Upper lobe of right lung (tissue), 1 donor: ENCODE measurements around the gene GEMIN5. TPM values are rescaled to one million over a fixed set of nuclear protein-coding genes. Genes with fewer than 3 reads are reported as not detected.
A peak's percentile ranks its signal among the peaks of the same experiment; 100 is the strongest.
"Not testable (repeated sequence)": the region's sequence is repeated elsewhere in the genome, so short reads cannot be mapped to it uniquely, and the experiment has no call there.

ENCODE experiments used
- ATAC-seq: fragments of 200-7000 bp; cut with Tn5 transposase; one replicate; pipeline ENCODE4 v1.9.1; 2020; ENCODE audit warnings: mild to moderate bottlenecking, moderate library complexity
- DNase-seq: peaks from one replicate; pipeline ENCODE4 v3.0.0-alpha.2; 2020
- H3K27ac ChIP-seq: fragments of 200-600 bp; one replicate; pipeline ENCODE4 v1.8.0; 2022
- H3K27me3 ChIP-seq: fragments of 200-600 bp; one replicate; pipeline ENCODE4 v1.8.0; 2022; ENCODE audit warnings: mild to moderate bottlenecking
- H3K36me3 ChIP-seq: fragments of 200-600 bp; one replicate; pipeline ENCODE4 v1.8.0; 2022
- H3K4me1 ChIP-seq: fragments of 200-600 bp; one replicate; pipeline ENCODE4 v1.8.0; 2022
- H3K4me3 ChIP-seq: fragments of 200-600 bp; one replicate; pipeline ENCODE4 v1.8.0; 2022; ENCODE audit warnings: mild to moderate bottlenecking
- H3K9me3 ChIP-seq: fragments of 200-600 bp; one replicate; pipeline ENCODE4 v1.8.0; 2022
- CTCF ChIP-seq: fragments of 200-600 bp; IDR thresholded peaks from one replicate; pipeline ENCODE4 v1.8.0; 2022; ENCODE audit warnings: antibody characterized with exemption
- intact Hi-C: fragments of 100-400 bp; cut with DNase I; formaldehyde crosslinking; loops from one replicate; pipeline ENCODE4 v1.11.0; 2022
- long read RNA-seq: library from polyadenylated mRNA; unstranded; transcript quantifications from one replicate; pipeline ENCODE4 v2.0.0, GENCODE V29; 2021
- total RNA-seq: library from RNA; stranded (reverse); fragmentation: NEBNext Ultra II Directional; extraction: Animal tissue kit (Norgen Biotek cat#: 25700); gene quantifications from one replicate; pipeline ENCODE4 v1.2.1, GENCODE V29; 2021
- donor health status: DM: no; HTN: yes; CAD: no; lungs with severe emphysema.

Gene GEMIN5, protein sequence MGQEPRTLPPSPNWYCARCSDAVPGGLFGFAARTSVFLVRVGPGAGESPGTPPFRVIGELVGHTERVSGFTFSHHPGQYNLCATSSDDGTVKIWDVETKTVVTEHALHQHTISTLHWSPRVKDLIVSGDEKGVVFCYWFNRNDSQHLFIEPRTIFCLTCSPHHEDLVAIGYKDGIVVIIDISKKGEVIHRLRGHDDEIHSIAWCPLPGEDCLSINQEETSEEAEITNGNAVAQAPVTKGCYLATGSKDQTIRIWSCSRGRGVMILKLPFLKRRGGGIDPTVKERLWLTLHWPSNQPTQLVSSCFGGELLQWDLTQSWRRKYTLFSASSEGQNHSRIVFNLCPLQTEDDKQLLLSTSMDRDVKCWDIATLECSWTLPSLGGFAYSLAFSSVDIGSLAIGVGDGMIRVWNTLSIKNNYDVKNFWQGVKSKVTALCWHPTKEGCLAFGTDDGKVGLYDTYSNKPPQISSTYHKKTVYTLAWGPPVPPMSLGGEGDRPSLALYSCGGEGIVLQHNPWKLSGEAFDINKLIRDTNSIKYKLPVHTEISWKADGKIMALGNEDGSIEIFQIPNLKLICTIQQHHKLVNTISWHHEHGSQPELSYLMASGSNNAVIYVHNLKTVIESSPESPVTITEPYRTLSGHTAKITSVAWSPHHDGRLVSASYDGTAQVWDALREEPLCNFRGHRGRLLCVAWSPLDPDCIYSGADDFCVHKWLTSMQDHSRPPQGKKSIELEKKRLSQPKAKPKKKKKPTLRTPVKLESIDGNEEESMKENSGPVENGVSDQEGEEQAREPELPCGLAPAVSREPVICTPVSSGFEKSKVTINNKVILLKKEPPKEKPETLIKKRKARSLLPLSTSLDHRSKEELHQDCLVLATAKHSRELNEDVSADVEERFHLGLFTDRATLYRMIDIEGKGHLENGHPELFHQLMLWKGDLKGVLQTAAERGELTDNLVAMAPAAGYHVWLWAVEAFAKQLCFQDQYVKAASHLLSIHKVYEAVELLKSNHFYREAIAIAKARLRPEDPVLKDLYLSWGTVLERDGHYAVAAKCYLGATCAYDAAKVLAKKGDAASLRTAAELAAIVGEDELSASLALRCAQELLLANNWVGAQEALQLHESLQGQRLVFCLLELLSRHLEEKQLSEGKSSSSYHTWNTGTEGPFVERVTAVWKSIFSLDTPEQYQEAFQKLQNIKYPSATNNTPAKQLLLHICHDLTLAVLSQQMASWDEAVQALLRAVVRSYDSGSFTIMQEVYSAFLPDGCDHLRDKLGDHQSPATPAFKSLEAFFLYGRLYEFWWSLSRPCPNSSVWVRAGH (N-terminal part only)
- total RNA-seq = 13.9 TPM
- long read RNA-seq, full-length matches to known transcripts = 4 of 14 reads
- long read RNA-seq, partial matches to known transcripts = 7 of 14 reads
- long read RNA-seq, other reads (novel, unspliced or antisense) = 3 of 14 reads

DNA sequence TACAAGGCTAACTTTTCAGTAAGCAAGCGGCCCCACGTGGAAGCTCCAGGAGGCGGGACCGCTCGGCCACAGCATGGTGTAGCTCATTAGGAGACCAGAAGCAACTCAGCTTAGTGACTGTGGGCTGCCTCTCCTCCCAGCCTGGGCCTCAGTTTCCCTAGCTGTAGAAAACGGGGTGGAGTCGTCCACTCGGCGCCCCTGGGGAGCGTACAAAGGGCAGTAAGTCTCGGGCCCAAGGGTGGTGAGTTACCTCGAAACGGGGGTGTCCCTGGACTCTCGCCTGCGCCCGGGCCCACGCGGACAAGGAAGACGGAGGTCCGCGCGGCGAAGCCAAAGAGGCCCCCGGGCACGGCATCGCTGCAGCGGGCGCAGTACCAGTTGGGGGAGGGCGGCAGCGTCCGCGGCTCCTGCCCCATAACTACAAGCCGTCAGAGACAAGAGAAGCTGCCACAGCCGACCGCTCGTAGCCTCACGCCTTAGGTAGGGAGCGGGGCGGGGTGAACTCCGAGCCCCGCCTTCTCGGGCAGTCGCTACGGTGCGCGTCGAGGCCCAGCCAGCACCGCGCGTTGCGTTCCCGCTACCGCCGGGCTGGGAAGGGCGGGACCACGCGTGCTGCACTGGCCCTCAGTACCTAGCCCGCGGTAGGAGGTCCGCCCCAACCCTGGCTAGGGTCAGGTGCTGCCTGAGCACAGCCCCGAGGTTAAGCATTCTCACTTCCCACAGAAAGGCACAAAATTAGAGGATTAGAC lies at the start of gene GEMIN5:
Gene GEMIN5 (minus strand): TSS at position 494 of the 749 bp plus-strand sequence. CDS start 78 bp downstream, at position 416.
- no peaks in the 10 kb centered on the region for H3K27me3 ChIP-seq
- DNase-seq (peak; percentile 94), ATAC-seq (peak; percentile 98)
- H3K36me3 ChIP-seq = peaks cover 8% of the 10 kb centered on the region
- intact Hi-C loops = no loop called here
- no peaks in the 10 kb centered on the region for H3K9me3 ChIP-seq
- H3K4me1 ChIP-seq = peaks cover 32% of the 10 kb centered on the region
- no peak for TF ChIP-seq CTCF
- peak within 1 kb of the TSS; percentile 69 for H3K4me3 ChIP-seq
- H3K27ac ChIP-seq = peak within 1 kb of the TSS; percentile 59

DNA sequence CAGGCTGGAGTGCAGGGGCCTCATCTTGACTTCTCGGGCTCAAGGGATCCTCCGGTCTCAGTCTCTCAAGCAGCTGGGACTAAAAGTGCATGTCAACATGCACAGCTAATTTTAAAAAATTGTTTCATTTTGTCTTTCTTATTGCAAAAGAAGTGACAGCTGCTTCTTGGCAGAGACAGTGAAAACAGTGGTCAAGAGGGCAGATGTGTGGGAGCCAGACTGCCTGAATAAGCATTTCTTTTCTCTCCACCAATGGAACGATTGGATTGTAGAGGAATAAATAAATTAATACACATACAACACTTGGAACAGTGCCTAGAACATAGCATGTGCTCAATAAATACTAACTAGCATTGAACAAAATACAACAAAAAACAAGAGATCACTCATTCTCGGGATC lies 48.1 kb upstream of the GEMIN5 start:
- DNase-seq (no peak), ATAC-seq (no peak)

DNA sequence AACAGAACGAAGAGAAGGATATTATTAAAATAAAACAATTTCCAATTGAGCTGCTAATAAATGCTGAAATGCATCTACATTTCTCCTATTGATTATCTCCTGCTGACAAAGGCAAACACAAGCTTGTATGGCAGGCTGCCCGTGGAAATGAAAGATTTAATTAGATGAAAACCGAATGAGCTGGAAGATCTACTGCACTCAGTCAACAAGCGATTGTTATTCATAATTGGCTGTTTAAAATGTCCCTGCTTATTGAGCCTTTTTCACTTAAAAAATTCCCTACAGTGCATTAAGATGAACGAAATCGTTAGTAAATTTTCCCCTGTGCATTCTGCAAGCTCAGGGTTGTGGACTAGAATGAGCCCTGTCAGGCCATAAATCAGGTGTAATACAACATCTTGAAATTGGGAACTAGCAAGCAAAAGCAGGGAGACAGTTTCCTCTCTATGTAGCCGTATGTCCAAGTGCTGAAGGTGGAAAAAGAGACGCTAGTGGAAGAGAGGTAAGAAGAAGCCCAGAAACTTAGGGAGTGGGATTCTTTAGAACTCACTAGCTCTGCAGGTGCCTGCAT lies 47.0 kb upstream of the GEMIN5 start:
- H3K9me3 ChIP-seq = no peaks in the 10 kb centered on the region
- intact Hi-C loops = no loop called here
- no peak overlapping the region for H3K4me3 ChIP-seq
- H3K27ac ChIP-seq = no peak overlapping the region
- no peak for ATAC-seq
- no peaks in the 10 kb centered on the region for H3K36me3 ChIP-seq
- no peak for DNase-seq
- H3K4me1 ChIP-seq = no peaks in the 10 kb centered on the region
- TF ChIP-seq CTCF = no peak
- H3K27me3 ChIP-seq = no peaks in the 10 kb centered on the region

More for the DNA sequence above, 48.1 kb upstream of the GEMIN5 start:
- TF ChIP-seq CTCF = no peak
- no peaks in the 10 kb centered on the region for H3K9me3 ChIP-seq
- no peaks in the 10 kb centered on the region for H3K4me1 ChIP-seq
- intact Hi-C loops = no loop called here
- no peak overlapping the region for H3K27ac ChIP-seq
- H3K4me3 ChIP-seq = no peak overlapping the region
- no peaks in the 10 kb centered on the region for H3K27me3 ChIP-seq
- H3K36me3 ChIP-seq = no peaks in the 10 kb centered on the region

GRCh38 chr5:154978294-154978693 lies 40.3 kb upstream of the GEMIN5 start:
- H3K36me3 ChIP-seq, H3K9me3 ChIP-seq, DNase-seq, H3K4me3 ChIP-seq, H3K27me3 ChIP-seq, H3K4me1 ChIP-seq, H3K27ac ChIP-seq, intact Hi-C loops, ATAC-seq: not testable (repeated sequence)

DNA sequence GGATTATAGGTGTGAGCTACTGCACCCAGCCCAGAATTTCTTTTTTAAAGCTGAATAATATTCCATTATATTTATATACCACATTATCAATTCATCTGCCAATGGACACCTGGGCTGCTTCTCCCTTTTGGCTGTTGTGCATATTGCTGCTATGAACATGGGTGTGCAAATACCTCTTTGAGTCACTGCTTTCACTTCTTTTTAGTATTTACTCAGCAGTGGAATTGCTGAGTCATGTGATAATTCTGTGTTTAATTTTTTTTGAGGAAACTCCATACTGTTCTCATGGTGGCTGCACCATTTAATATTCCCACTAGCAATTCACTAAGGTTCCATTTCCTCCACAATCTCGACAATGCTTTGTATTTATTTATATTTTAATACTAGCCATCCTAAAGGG lies 39.4 kb upstream of the GEMIN5 start:
- ATAC-seq (no peak), DNase-seq (no peak)
- intact Hi-C loops = no loop called here

GRCh38 chr5:154976082-154976481 lies 38.1 kb upstream of the GEMIN5 start:
- ATAC-seq, intact Hi-C loops: not testable (repeated sequence)

More for the DNA sequence above, 39.4 kb upstream of the GEMIN5 start:
- no peak overlapping the region for H3K27ac ChIP-seq
- TF ChIP-seq CTCF = no peak
- H3K27me3 ChIP-seq = no peaks in the 10 kb centered on the region
- no peak overlapping the region for H3K4me3 ChIP-seq
- no peaks in the 10 kb centered on the region for H3K36me3 ChIP-seq
- no peaks in the 10 kb centered on the region for H3K9me3 ChIP-seq
- H3K4me1 ChIP-seq = no peaks in the 10 kb centered on the region

More at GRCh38 chr5:154976082-154976481, 38.1 kb upstream of the GEMIN5 start:
- DNase-seq, H3K9me3 ChIP-seq, H3K36me3 ChIP-seq, H3K4me3 ChIP-seq, H3K4me1 ChIP-seq, H3K27me3 ChIP-seq, H3K27ac ChIP-seq: not testable (repeated sequence)
